ENCODE data around the gene MGAT5.
A peak's percentile ranks its signal among the peaks of the same experiment; 100 is the strongest.

Gene MGAT5

GRCh38 chr2:134253804-134254203 lies at the start of gene MGAT5:
Gene MGAT5, plus strand, starts transcription at chr2:134254072. Its CDS starts 332 bp downstream, at chr2:134254404.
- no peaks in the 10 kb centered on the region for H3K9me3 Mint-ChIP-seq
- H3K27me3 Mint-ChIP-seq = no peaks in the 10 kb centered on the region
- peak within 1 kb of the TSS; percentile 39 to 44 for H3K4me3 Mint-ChIP-seq
- H3K36me3 Mint-ChIP-seq = peaks cover 8 to 31% of the 10 kb centered on the region in 2 donors
- peak within 1 kb of the TSS; percentile 86 for H3K27ac Mint-ChIP-seq
- peak; percentile 49 to 65 for ATAC-seq (replicated peaks)
- no peak for DNase-seq
- peaks cover 69 to 90% of the 10 kb centered on the region in 2 donors for H3K4me1 Mint-ChIP-seq

- ATAC-seq (replicated peaks) (no peak), DNase-seq (no peak)
- Mint-ChIP-seq H3K9me3 (no peaks in the 10 kb centered on the region), H3K27ac (no peak overlapping the region), H3K4me1 (peaks cover 30 to 32% of the 10 kb centered on the region in 2 donors), H3K4me3 (no peak overlapping the region), H3K27me3 (no peaks in the 10 kb centered on the region), H3K36me3 (peaks cover 0 to 2% of the 10 kb centered on the region in 2 donors)
Observed at GRCh38 chr2:134205087-134205486, 48.8 kb upstream of the MGAT5 start.

GRCh38 chr2:134206031-134206430 lies 47.8 kb upstream of the MGAT5 start:
- no peaks in the 10 kb centered on the region for H3K27me3 Mint-ChIP-seq
- H3K27ac Mint-ChIP-seq = peak overlapping the region; percentile 26
- H3K4me3 Mint-ChIP-seq = peak overlapping the region in 1 of 2 donors; percentile 30
- peaks cover 0 to 2% of the 10 kb centered on the region in 2 donors for H3K36me3 Mint-ChIP-seq
- H3K4me1 Mint-ChIP-seq = peaks cover 21 to 26% of the 10 kb centered on the region in 2 donors
- DNase-seq (no peak), ATAC-seq (replicated peaks) (peak; percentile 84 to 88)
- H3K9me3 Mint-ChIP-seq = no peaks in the 10 kb centered on the region

GRCh38 chr2:134206573-134206972 lies 47.3 kb upstream of the MGAT5 start:
- no peaks in the 10 kb centered on the region for H3K9me3 Mint-ChIP-seq
- H3K36me3 Mint-ChIP-seq = peaks cover 0 to 2% of the 10 kb centered on the region in 2 donors
- peak; percentile 65 to 70 for ATAC-seq (replicated peaks)
- no peak for DNase-seq
- peak overlapping the region; percentile 26 for H3K27ac Mint-ChIP-seq
- H3K4me3 Mint-ChIP-seq = no peak overlapping the region
- H3K27me3 Mint-ChIP-seq = no peaks in the 10 kb centered on the region
- peaks cover 18 to 25% of the 10 kb centered on the region in 2 donors for H3K4me1 Mint-ChIP-seq

- Mint-ChIP-seq H3K4me3 (no peak overlapping the region), H3K27me3 (no peaks in the 10 kb centered on the region), H3K4me1 (peaks cover 12 to 23% of the 10 kb centered on the region in 2 donors), H3K9me3 (no peaks in the 10 kb centered on the region), H3K27ac (peak overlapping the region; percentile 20), H3K36me3 (no peaks in the 10 kb centered on the region)
- DNase-seq (no peak), ATAC-seq (replicated peaks) (peak; percentile 62 to 76)
Observed at GRCh38 chr2:134207589-134208209, 46.2 kb upstream of the MGAT5 start.

- Mint-ChIP-seq H3K4me3 (no peak overlapping the region), H3K9me3 (no peaks in the 10 kb centered on the region), H3K27ac (peak overlapping the region; percentile 47), H3K36me3 (no peaks in the 10 kb centered on the region), H3K27me3 (no peaks in the 10 kb centered on the region), H3K4me1 (peaks cover 16 to 29% of the 10 kb centered on the region in 2 donors)
- DNase-seq (no peak), ATAC-seq (replicated peaks) (no peak)
Observed at GRCh38 chr2:134208825-134209224, 45.0 kb upstream of the MGAT5 start.

- peaks cover 6 to 14% of the 10 kb centered on the region in 2 donors for H3K36me3 Mint-ChIP-seq
- H3K9me3 Mint-ChIP-seq = peaks cover 6 to 7% of the 10 kb centered on the region in 2 donors
- no peak for ATAC-seq (replicated peaks)
- H3K4me1 Mint-ChIP-seq = peaks cover 30 to 34% of the 10 kb centered on the region in 2 donors
- H3K27me3 Mint-ChIP-seq = no peaks in the 10 kb centered on the region
- no peak overlapping the region for H3K27ac Mint-ChIP-seq
- no peak for DNase-seq
- no peak overlapping the region for H3K4me3 Mint-ChIP-seq
Observed at GRCh38 chr2:134212746-134213145, 41.1 kb upstream of the MGAT5 start.

GRCh38 chr2:134216152-134216829 lies 37.6 kb upstream of the MGAT5 start:
- Mint-ChIP-seq H3K4me1 (peaks cover 62 to 65% of the 10 kb centered on the region in 2 donors), H3K4me3 (no peak overlapping the region), H3K36me3 (peaks cover 7 to 14% of the 10 kb centered on the region in 2 donors), H3K27me3 (no peaks in the 10 kb centered on the region), H3K27ac (peak overlapping the region; percentile 44), H3K9me3 (peaks cover 6 to 7% of the 10 kb centered on the region in 2 donors)
- ATAC-seq (replicated peaks) (no peak), DNase-seq (no peak)

- H3K9me3 Mint-ChIP-seq = peaks cover 6 to 7% of the 10 kb centered on the region in 2 donors
- no peaks in the 10 kb centered on the region for H3K27me3 Mint-ChIP-seq
- no peak overlapping the region for H3K4me3 Mint-ChIP-seq
- DNase-seq (no peak), ATAC-seq (replicated peaks) (peak; percentile 44 to 45)
- H3K4me1 Mint-ChIP-seq = peaks cover 64 to 71% of the 10 kb centered on the region in 2 donors
- H3K27ac Mint-ChIP-seq = peak overlapping the region; percentile 78
- H3K36me3 Mint-ChIP-seq = peaks cover 7 to 14% of the 10 kb centered on the region in 2 donors
Observed at GRCh38 chr2:134217351-134217750, 36.5 kb upstream of the MGAT5 start.

- peaks cover 7 to 14% of the 10 kb centered on the region in 2 donors for H3K36me3 Mint-ChIP-seq
- peaks cover 6 to 7% of the 10 kb centered on the region in 2 donors for H3K9me3 Mint-ChIP-seq
- H3K4me1 Mint-ChIP-seq = peaks cover 60 to 65% of the 10 kb centered on the region in 2 donors
- no peaks in the 10 kb centered on the region for H3K27me3 Mint-ChIP-seq
- peak; percentile 83 to 90 for ATAC-seq (replicated peaks)
- H3K27ac Mint-ChIP-seq = peak overlapping the region; percentile 78
- DNase-seq = no peak
- H3K4me3 Mint-ChIP-seq = peak overlapping the region in 1 of 2 donors; percentile 60
Observed at GRCh38 chr2:134217924-134218323, 35.9 kb upstream of the MGAT5 start.

GRCh38 chr2:134218414-134218813 lies 35.5 kb upstream of the MGAT5 start:
- peaks cover 55 to 61% of the 10 kb centered on the region in 2 donors for H3K4me1 Mint-ChIP-seq
- peaks cover 7 to 14% of the 10 kb centered on the region in 2 donors for H3K36me3 Mint-ChIP-seq
- H3K27me3 Mint-ChIP-seq = no peaks in the 10 kb centered on the region
- H3K27ac Mint-ChIP-seq = peak overlapping the region; percentile 78
- peaks cover 6 to 7% of the 10 kb centered on the region in 2 donors for H3K9me3 Mint-ChIP-seq
- H3K4me3 Mint-ChIP-seq = peak overlapping the region; percentile 29 to 60
- DNase-seq (no peak), ATAC-seq (replicated peaks) (peak; percentile 67 to 72)

GRCh38 chr2:134218930-134219658 lies 34.8 kb upstream of the MGAT5 start:
- Mint-ChIP-seq H3K27me3 (no peaks in the 10 kb centered on the region), H3K4me1 (peaks cover 55 to 64% of the 10 kb centered on the region in 2 donors), H3K27ac (peak overlapping the region; percentile 80), H3K36me3 (peaks cover 7 to 14% of the 10 kb centered on the region in 2 donors), H3K9me3 (peaks cover 6 to 7% of the 10 kb centered on the region in 2 donors), H3K4me3 (peak overlapping the region; percentile 29 to 60)
- DNase-seq = peak; percentile 13
- peak; percentile 40 to 62 for ATAC-seq (replicated peaks)

GRCh38 chr2:134220344-134220974 lies 33.4 kb upstream of the MGAT5 start:
- no peak for DNase-seq
- H3K4me1 Mint-ChIP-seq = peaks cover 56 to 78% of the 10 kb centered on the region in 2 donors
- no peaks in the 10 kb centered on the region for H3K27me3 Mint-ChIP-seq
- ATAC-seq (replicated peaks) = peak; percentile 33 to 44
- no peaks in the 10 kb centered on the region for H3K9me3 Mint-ChIP-seq
- H3K4me3 Mint-ChIP-seq = peak overlapping the region in 1 of 2 donors; percentile 9
- H3K27ac Mint-ChIP-seq = peak overlapping the region; percentile 72
- peaks cover 2 to 5% of the 10 kb centered on the region in 2 donors for H3K36me3 Mint-ChIP-seq

- Mint-ChIP-seq H3K4me1 (peaks cover 46 to 78% of the 10 kb centered on the region in 2 donors), H3K27ac (no peak overlapping the region), H3K4me3 (no peak overlapping the region), H3K9me3 (peaks cover 0 to 2% of the 10 kb centered on the region in 2 donors), H3K27me3 (no peaks in the 10 kb centered on the region), H3K36me3 (peaks cover 0 to 13% of the 10 kb centered on the region in 2 donors)
- DNase-seq (no peak), ATAC-seq (replicated peaks) (no peak)
Observed at GRCh38 chr2:134224005-134224404, 29.9 kb upstream of the MGAT5 start.
